Measurements from ENCODE around the gene HDHD2. TPM values are rescaled to one million over a fixed set of nuclear protein-coding genes. Genes with fewer than 3 reads are reported as not detected.

HDHD2 gene
- polyA plus RNA-seq, 1 donor = 66.9 TPM

- DNase-seq = no peak
Measured at GRCh38 chr18:47075098-47075883, 75.0 kb downstream of the HDHD2 start.

- no peak for DNase-seq
Measured at GRCh38 chr18:47067648-47068047, 82.7 kb downstream of the HDHD2 start.

- no peak for DNase-seq
Measured at GRCh38 chr18:47063096-47063495, 87.2 kb downstream of the HDHD2 start.

- DNase-seq = no peak
Measured at GRCh38 chr18:47062471-47062870, 87.8 kb downstream of the HDHD2 start.

Other genes with a start within 250 kb of the HDHD2 start
- gene PIAS2, start 233.0 kb downstream of the HDHD2 start, polyA plus RNA-seq (ENCODE audit: insufficient read length) = 33.8 TPM
- 14.1 TPM for gene KATNAL2, start 232.9 kb downstream of the HDHD2 start, polyA plus RNA-seq (ENCODE audit: insufficient read length)
- gene ELOA2, start 114.9 kb downstream of the HDHD2 start, polyA plus RNA-seq (ENCODE audit: insufficient read length) = not detected
- gene IER3IP1, start 25.9 kb upstream of the HDHD2 start, polyA plus RNA-seq (ENCODE audit: insufficient read length) = 36.3 TPM
- not detected for gene SKOR2, start 101.2 kb upstream of the HDHD2 start, polyA plus RNA-seq (ENCODE audit: insufficient read length)